ENCODE measurements around the gene RNH1. TPM values are rescaled to one million over a fixed set of nuclear protein-coding genes. Genes with fewer than 3 reads are reported as not detected.

The RNH1 gene
- total RNA-seq, 4 donors from 2014 or later = 151 to 309 (median 198) TPM

- in situ Hi-C loops (cut with MboI; ENCODE audit: low pct_ligation_motif_present in 1 of 4, low pct_unique_long_range_greater_than_20kb in 1 of 4, low sequenced_read_pairs in 3 of 4) = no loop called here
- 85 to 100% methylated on average over 1 to 19 of the region's 19 CpGs for WGBS, 2 donors (ENCODE audit: low coverage in 1 of 2)
- DNase-seq = no peak
- Histone ChIP-seq H3K27me3 (no peaks in the 10 kb centered on the region), H3K9me3 (no peaks in the 10 kb centered on the region), H3K27ac (no peak overlapping the region), H3K4me3 (no peak overlapping the region), H3K36me3 (peaks cover 0 to 36% (median 19%) of the 10 kb centered on the region in 4 donors), H3K4me1 (peaks cover 24 to 40% (median 36%) of the 10 kb centered on the region in 4 donors)
- intact Hi-C loops (cut with DNase I; ENCODE audit: low total_unique reads) = loop anchor here (10.0 kb wide), 2 partner anchors 47 to 97 kb away; partner anchors contain the start of gene PTDSS2
- no peak for TF ChIP-seq POLR2AphosphoS5 (IDR thresholded peaks at IDR 0.05)
- TF ChIP-seq EP300 (IDR thresholded peaks at IDR 0.05; ENCODE audit: low read depth) = no peak
- TF ChIP-seq POLR2A (IDR thresholded peaks at IDR 0.05) = no peak
These were observed 5.3 kb downstream of the RNH1 start for GRCh38 chr11:501683-502287.

DNA sequence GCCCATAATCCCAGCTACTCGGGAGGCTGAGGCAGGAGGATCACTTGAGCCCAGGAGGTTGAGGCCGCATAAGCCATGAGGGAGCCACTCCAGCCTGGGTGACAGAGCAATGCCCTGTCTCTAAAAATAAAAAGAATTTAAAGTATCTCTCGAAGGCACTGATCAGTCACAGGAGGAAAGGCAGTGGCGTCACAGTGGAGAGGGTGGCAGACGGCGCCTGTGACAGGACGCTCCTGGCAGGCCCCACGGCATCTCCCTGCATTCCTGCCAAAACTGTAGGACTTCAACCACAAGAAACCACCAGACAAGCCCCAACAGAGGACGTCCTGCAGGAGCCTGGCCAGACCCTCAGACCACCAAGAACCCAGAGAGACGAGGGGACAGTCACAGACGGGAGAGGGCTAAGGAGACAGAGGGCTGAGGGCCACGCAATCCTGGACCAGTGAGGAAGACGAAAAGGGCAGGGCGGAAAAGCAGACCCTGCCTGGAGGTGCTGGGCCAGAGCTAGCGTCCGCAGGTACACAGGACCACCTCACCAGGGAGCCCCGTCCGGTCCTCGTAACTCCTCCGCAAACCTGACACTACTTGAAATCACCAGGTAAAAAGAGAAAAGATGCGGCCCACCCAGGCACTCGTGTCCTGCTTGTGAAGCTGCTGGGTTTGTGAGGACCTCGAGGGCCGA is 5.9 kb downstream of the RNH1 start:
- Histone ChIP-seq H3K27me3 (no peaks in the 10 kb centered on the region), H3K9me3 (no peaks in the 10 kb centered on the region), H3K27ac (no peak overlapping the region), H3K4me1 (peaks cover 24 to 40% (median 35%) of the 10 kb centered on the region in 4 donors), H3K4me3 (no peak overlapping the region), H3K36me3 (peaks cover 0 to 40% (median 19%) of the 10 kb centered on the region in 4 donors)
- intact Hi-C loops (cut with DNase I; ENCODE audit: low total_unique reads) = loop anchor here (10.0 kb wide), 2 partner anchors 46 to 96 kb away; partner anchors contain the start of gene PTDSS2
- in situ Hi-C loops (cut with MboI; ENCODE audit: low pct_ligation_motif_present in 1 of 4, low pct_unique_long_range_greater_than_20kb in 1 of 4, low sequenced_read_pairs in 3 of 4) = no loop called here
- WGBS, 2 donors (ENCODE audit: low coverage in 1 of 2) = 92 to 100% methylated on average over 7 to 24 of the region's 24 CpGs
- no peak for DNase-seq
- TF ChIP-seq POLR2AphosphoS5 (IDR thresholded peaks at IDR 0.05) (no peak), POLR2A (IDR thresholded peaks at IDR 0.05) (no peak), EP300 (IDR thresholded peaks at IDR 0.05; ENCODE audit: low read depth) (no peak)
- TF ChIP-seq, protein P1, sequence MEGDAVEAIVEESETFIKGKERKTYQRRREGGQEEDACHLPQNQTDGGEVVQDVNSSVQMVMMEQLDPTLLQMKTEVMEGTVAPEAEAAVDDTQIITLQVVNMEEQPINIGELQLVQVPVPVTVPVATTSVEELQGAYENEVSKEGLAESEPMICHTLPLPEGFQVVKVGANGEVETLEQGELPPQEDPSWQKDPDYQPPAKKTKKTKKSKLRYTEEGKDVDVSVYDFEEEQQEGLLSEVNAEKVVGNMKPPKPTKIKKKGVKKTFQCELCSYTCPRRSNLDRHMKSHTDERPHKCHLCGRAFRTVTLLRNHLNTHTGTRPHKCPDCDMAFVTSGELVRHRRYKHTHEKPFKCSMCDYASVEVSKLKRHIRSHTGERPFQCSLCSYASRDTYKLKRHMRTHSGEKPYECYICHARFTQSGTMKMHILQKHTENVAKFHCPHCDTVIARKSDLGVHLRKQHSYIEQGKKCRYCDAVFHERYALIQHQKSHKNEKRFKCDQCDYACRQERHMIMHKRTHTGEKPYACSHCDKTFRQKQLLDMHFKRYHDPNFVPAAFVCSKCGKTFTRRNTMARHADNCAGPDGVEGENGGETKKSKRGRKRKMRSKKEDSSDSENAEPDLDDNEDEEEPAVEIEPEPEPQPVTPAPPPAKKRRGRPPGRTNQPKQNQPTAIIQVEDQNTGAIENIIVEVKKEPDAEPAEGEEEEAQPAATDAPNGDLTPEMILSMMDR (IDR thresholded peaks at IDR 0.05) = no peak

- Histone ChIP-seq H3K4me1 (peaks cover 11 to 24% (median 19%) of the 10 kb centered on the region in 4 donors), H3K27ac (no peak overlapping the region), H3K9me3 (no peaks in the 10 kb centered on the region), H3K27me3 (no peaks in the 10 kb centered on the region), H3K36me3 (peaks cover 0 to 41% (median 23%) of the 10 kb centered on the region in 4 donors), H3K4me3 (no peak overlapping the region)
- 89% methylated on average over 21 of the region's 24 CpGs; no CpG with 5 or more reads in 1 of the 2 donors for WGBS, 2 donors (ENCODE audit: low coverage in 1 of 2)
- DNase-seq = no peak
- intact Hi-C loops (cut with DNase I; ENCODE audit: low total_unique reads) (loop anchor here (10.0 kb wide), 2 partner anchors 45 to 95 kb away; partner anchors contain the start of gene PTDSS2), in situ Hi-C loops (cut with MboI; ENCODE audit: low pct_ligation_motif_present in 1 of 4, low pct_unique_long_range_greater_than_20kb in 1 of 4, low sequenced_read_pairs in 3 of 4) (no loop called here)
- no peak for TF ChIP-seq EP300 (IDR thresholded peaks at IDR 0.05; ENCODE audit: low read depth)
- TF ChIP-seq, protein P1 (IDR thresholded peaks at IDR 0.05) = no peak
- no peak for TF ChIP-seq POLR2A (IDR thresholded peaks at IDR 0.05)
- no peak for TF ChIP-seq POLR2AphosphoS5 (IDR thresholded peaks at IDR 0.05)
These were observed 7.6 kb downstream of the RNH1 start for GRCh38 chr11:499201-500076.

GRCh38 chr11:498297-499181 is 8.5 kb downstream of the RNH1 start:
- Histone ChIP-seq H3K4me3 (no peak overlapping the region), H3K27ac (no peak overlapping the region), H3K4me1 (peaks cover 8 to 15% (median 10%) of the 10 kb centered on the region in 4 donors), H3K9me3 (no peaks in the 10 kb centered on the region), H3K36me3 (peaks cover 0 to 41% (median 23%) of the 10 kb centered on the region in 4 donors), H3K27me3 (no peaks in the 10 kb centered on the region)
- DNase-seq = no peak
- intact Hi-C loops (cut with DNase I; ENCODE audit: low total_unique reads) (no loop called here), in situ Hi-C loops (cut with MboI; ENCODE audit: low pct_ligation_motif_present in 1 of 4, low pct_unique_long_range_greater_than_20kb in 1 of 4, low sequenced_read_pairs in 3 of 4) (no loop called here)
- 98% methylated on average over 37 of the region's 39 CpGs; no CpG with 5 or more reads in 1 of the 2 donors for WGBS, 2 donors (ENCODE audit: low coverage in 1 of 2)
- TF ChIP-seq EP300 (IDR thresholded peaks at IDR 0.05; ENCODE audit: low read depth) = no peak
- TF ChIP-seq POLR2AphosphoS5 (IDR thresholded peaks at IDR 0.05) = no peak
- no peak for TF ChIP-seq POLR2A (IDR thresholded peaks at IDR 0.05)
- TF ChIP-seq, protein P1 (IDR thresholded peaks at IDR 0.05) = no peak
